SK-N-SH (cell line): Measurements from ENCODE around the gene ZNRF1. TPM values are rescaled to one million over a fixed set of nuclear protein-coding genes. Genes with fewer than 3 reads are reported as not detected.
A peak's percentile ranks its signal among the peaks of the same experiment; 100 is the strongest.

ENCODE experiments used
- CTCF ChIA-PET: fragments of 300-600, 350-600 bp; formaldehyde crosslinking; extraction: SDS; loops from one replicate; lab custom pipeline; 2021; lab: Yijun Ruan, JAX
- POLR2A ChIA-PET: fragments of 350-600 bp; sonication (Branson Sonifier 250); formaldehyde crosslinking; extraction: SDS; loops from one replicate; lab custom pipeline; 2020; ENCODE audit warnings: antibody characterized with exemption, inconsistent platforms; lab: Yijun Ruan, JAX
- DNase-seq: peaks from one replicate; pipeline ENCODE4 v3.0.0; 2012
- H2AFZ ChIP-seq: fragments of 200-600 bp; sonication (generic); 2 replicates; pipeline ENCODE4 v1.8.1; 2016; ENCODE audit warnings: antibody characterized with exemption, mild to moderate bottlenecking, low read depth
- H3F3A ChIP-seq: fragments of 200-600 bp; sonication (generic); replicated peaks from 2 replicates; pipeline ENCODE3; 2016; ENCODE audit warnings: antibody characterized with exemption, mild to moderate bottlenecking; ENCODE audit not compliant: insufficient read depth
- H3K27ac ChIP-seq, 2 experiments: fragments of 200-500 bp in 1 of 2; fragments of 200-600 bp in 1 of 2; sonication (Bioruptor generic) in 1 of 2; sonication (generic), shearing (Covaris generic) in 1 of 2; 2 replicates each; pipeline versions ENCODE4 v1.5.1 to v1.6.1; 2014 to 2016; ENCODE audit warnings: low read depth in 2 of 2, inconsistent platforms in 1 of 2, low read length in 1 of 2, mild to moderate bottlenecking in 1 of 2, mixed read lengths in 1 of 2
- H3K27me3 ChIP-seq: fragments of 200-600 bp; sonication (generic), shearing (Covaris generic); 2 replicates; pipeline ENCODE4 v1.6.1; 2016; ENCODE audit warnings: mixed run types; ENCODE audit not compliant: insufficient read depth
- H3K36me3 ChIP-seq, 2 experiments: fragments of 200-500 bp in 1 of 2; fragments of 200-600 bp in 1 of 2; sonication (Bioruptor generic) in 1 of 2; sonication (generic) in 1 of 2; replicated peaks in 1 of 2; 2 replicates each; pipeline versions ENCODE3 to v1.5.1; 2014 to 2016; ENCODE audit warnings: low read length in 1 of 2, mild to moderate bottlenecking in 1 of 2; ENCODE audit not compliant: insufficient read depth in 2 of 2, control insufficient read depth in 1 of 2
- H3K4me1 ChIP-seq, 2 experiments: fragments of 200-500 bp in 1 of 2; fragments of 200-600 bp in 1 of 2; sonication (Bioruptor generic) in 1 of 2; sonication (generic), shearing (Covaris generic) in 1 of 2; 2 replicates each; pipeline versions ENCODE4 v1.5.1 to v1.6.1; 2014 to 2016; ENCODE audit warnings: low read depth in 1 of 2, low read length in 1 of 2, mixed run types in 1 of 2; ENCODE audit not compliant: insufficient read depth in 2 of 2, control insufficient read depth in 1 of 2
- H3K4me2 ChIP-seq: fragments of 200-600 bp; sonication (generic), shearing (Covaris generic); 2 replicates; pipeline ENCODE4 v1.6.1; 2017; ENCODE audit warnings: mixed run types
- H3K4me3 ChIP-seq, 2 experiments: fragments of 200-500 bp in 1 of 2; fragments of 200-600 bp in 1 of 2; sonication (Bioruptor generic) in 1 of 2; sonication (generic), shearing (Covaris generic) in 1 of 2; 2 replicates each; pipeline versions ENCODE4 v1.5.1 to v1.8.1; 2014 to 2016; ENCODE audit warnings: low read depth in 2 of 2, inconsistent platforms in 1 of 2, low read length in 1 of 2, mild to moderate bottlenecking in 1 of 2, mixed read lengths in 1 of 2, moderate library complexity in 1 of 2
- H3K79me2 ChIP-seq: fragments of 200-600 bp; sonication (generic); 2 replicates; pipeline ENCODE4 v1.8.1; 2017; ENCODE audit warnings: mild to moderate bottlenecking; ENCODE audit not compliant: insufficient read depth
- H3K9ac ChIP-seq: fragments of 200-600 bp; sonication (generic); 2 replicates; pipeline ENCODE4 v1.6.1; 2017; ENCODE audit warnings: mixed run types
- H3K9me2 ChIP-seq: fragments of 200-600 bp; sonication (generic); 2 replicates; pipeline ENCODE4 v1.6.1; 2017; ENCODE audit warnings: mixed run types
- H3K9me3 ChIP-seq: fragments of 200-600 bp; sonication (generic); 2 replicates; pipeline ENCODE4 v1.6.1; 2017; ENCODE audit warnings: mixed run types, mild to moderate bottlenecking, moderate library complexity
- H4K20me1 ChIP-seq: fragments of 200-600 bp; sonication (generic); 2 replicates; pipeline ENCODE4 v1.6.1; 2017; ENCODE audit warnings: mild to moderate bottlenecking, mixed run types; ENCODE audit not compliant: insufficient read depth
- CTCF ChIP-seq: fragments of 200-600 bp; sonication (generic); IDR thresholded peaks from 2 replicates; pipeline ENCODE4 v1.6.1; 2017; ENCODE audit warnings: antibody characterized with exemption, mild to moderate bottlenecking, moderate library complexity
- ELF1 ChIP-seq: IDR thresholded peaks from 2 replicates; pipeline ENCODE4 v1.4.0; 2012
- EP300 ChIP-seq, 2 experiments: IDR thresholded peaks; 2 replicates each; pipeline versions ENCODE4 v1.4.0 to v1.6.1; 2012; ENCODE audit warnings: borderline replicate concordance in 1 of 2, low read depth in 1 of 2, low read length in 1 of 2
- FOXJ3 ChIP-seq: sonication (generic); formaldehyde crosslinking; IDR thresholded peaks from 2 replicates; pipeline ENCODE4 v1.5.1; 2020; ENCODE audit warnings: mild to moderate bottlenecking, missing genetic modification reagents
- FOXM1 ChIP-seq: IDR thresholded peaks from 2 replicates; pipeline ENCODE4 v1.4.0; 2012; ENCODE audit warnings: low read depth, mild to moderate bottlenecking
- GABPA ChIP-seq: IDR thresholded peaks from 2 replicates; pipeline ENCODE4 v1.4.0; 2012; ENCODE audit warnings: low read depth, mild to moderate bottlenecking
- MAX ChIP-seq: IDR thresholded peaks from 2 replicates; pipeline ENCODE4 v1.4.0; 2012; ENCODE audit warnings: low read depth
- MXI1 ChIP-seq: IDR thresholded peaks from 2 replicates; pipeline ENCODE4 v1.6.1; 2012; ENCODE audit warnings: mild to moderate bottlenecking, low read depth, low read length, improper control_type of control experiment
- PBX3 ChIP-seq: IDR thresholded peaks from 2 replicates; pipeline ENCODE4; 2012
- RCOR1 ChIP-seq: fragments of 150-350 bp; IDR thresholded peaks from 2 replicates; pipeline ENCODE4 v1.6.1; 2017; ENCODE audit warnings: antibody characterized with exemption, low read length
- REST ChIP-seq: IDR thresholded peaks from 2 replicates; pipeline ENCODE4 v1.6.1; 2012; ENCODE audit warnings: mild to moderate bottlenecking, low read depth, low read length, moderate library complexity
- RFX5 ChIP-seq: IDR thresholded peaks from 2 replicates; pipeline ENCODE4 v1.6.1; 2012; ENCODE audit warnings: mild to moderate bottlenecking, improper control_type of control experiment, low read length
- SIN3A ChIP-seq: IDR thresholded peaks from 2 replicates; pipeline ENCODE4 v1.6.1; 2012; ENCODE audit warnings: low read depth, mild to moderate bottlenecking, low read length, moderate library complexity, borderline replicate concordance
- SMC3 ChIP-seq: IDR thresholded peaks from 2 replicates; pipeline ENCODE4 v1.6.1; 2012; ENCODE audit warnings: low read depth, low read length, improper control_type of control experiment
- TEAD4 ChIP-seq: IDR thresholded peaks from 2 replicates; pipeline ENCODE4 v1.4.0; 2012; ENCODE audit warnings: mild to moderate bottlenecking, borderline replicate concordance; ENCODE audit not compliant: insufficient read depth
- WGBS: methylation state at CpG from one replicate; pipeline ENCODE4 v1.1.6; 2017; ENCODE audit warnings: low lambda C conversion rate; 5-methylcytosine and 5-hydroxymethylcytosine counted together
- polyA plus RNA-seq, 3 experiments: library from polyadenylated mRNA; depleted of rRNA; stranded (reverse); fragments of >200 nt; gene quantifications; 2 replicates each; pipeline ENCODE4 v1.2.3, GENCODE V29; 2012

The ZNRF1 gene
- polyA plus RNA-seq, 1 of the 3 experiments (the other 2 are of a cell fraction): 23.7 TPM

- CTCF ChIA-PET: interaction anchor here (0.8 to 1.0 kb wide), 2 partner anchors 24 to 89 kb away, joined by 3 to 8 read pairs; partner anchors contain the start of gene ZNRF1
- H3K27ac ChIP-seq: peak overlapping the region; percentile 27 to 78
- DNase-seq: no peak
- H3K4me1 ChIP-seq: peaks cover 13 to 36% of the 10 kb centered on the region in 2 experiments; a peak in 3 of 4 replicates
- H2AFZ ChIP-seq: no peak overlapping the region
- POLR2A ChIA-PET: interaction anchor here (0.6 kb wide), 1 partner anchor 312 kb away, joined by 3 read pairs; no protein-coding TSS in a partner anchor
- no peaks in the 10 kb centered on the region for H3K9me3 ChIP-seq
- no peak overlapping the region for H3K4me3 ChIP-seq
- H3K36me3 ChIP-seq: peaks cover 0 to 3% of the 10 kb centered on the region in 2 experiments
- TF ChIP-seq PBX3 (no peak), RCOR1 (no peak), EP300 (IDR thresholded peaks at IDR 0.05; ENCODE audit: borderline replicate concordance in 1 of 2, low read depth in 1 of 2, low read length in 1 of 2) (no peak), FOXM1 (no peak), SMC3 (no peak), TEAD4 (no peak), REST (no peak), CTCF (no peak), MAX (no peak), RFX5 (no peak), SIN3A (no peak), ELF1 (no peak), GABPA (no peak), FOXJ3 (no peak), MXI1 (no peak)
- no peaks in the 10 kb centered on the region for H3K27me3 ChIP-seq
- peaks cover 2% of the 10 kb centered on the region for H3F3A ChIP-seq
- no peaks in the 10 kb centered on the region for H3K9me2 ChIP-seq
- 97% methylated on average over 10 of the region's 10 CpGs for WGBS
- peak overlapping the region; percentile 29; the same call in 1 of the 2 replicates for H3K4me2 ChIP-seq
- peaks cover 43% of the 10 kb centered on the region for H4K20me1 ChIP-seq
- H3K79me2 ChIP-seq: peaks cover 72% of the 10 kb centered on the region
- no peak overlapping the region for H3K9ac ChIP-seq
Observed at GRCh38 chr16:75086688-75087374, 88.0 kb downstream of the ZNRF1 start.
